Peyer's patch (tissue), 4 donors: ENCODE results near the gene FAM131B.
A peak's percentile ranks its signal among the peaks of the same experiment; 100 is the strongest.

Experiments
- POLR2A ChIP-seq, 2 donors: fragments of 450-650 bp; IDR thresholded peaks; one replicate each; pipeline ENCODE4 v1.5.1; 2017; ENCODE audit warnings: antibody characterized with exemption in 2 of 2, mild to moderate bottlenecking in 2 of 2, moderate library complexity in 2 of 2
- TF ChIP-seq, protein P1 (sequence below), 6 experiments: fragments of 450-650 bp in 4 of 6; fragments of 200-600 bp in 2 of 6; sonication (generic) in 1 of 6; IDR thresholded peaks; one replicate each; pipeline ENCODE4 v1.5.1; 2017 to 2019; ENCODE audit warnings: antibody characterized with exemption in 6 of 6, mild to moderate bottlenecking in 3 of 6, moderate library complexity in 1 of 6

DNA sequence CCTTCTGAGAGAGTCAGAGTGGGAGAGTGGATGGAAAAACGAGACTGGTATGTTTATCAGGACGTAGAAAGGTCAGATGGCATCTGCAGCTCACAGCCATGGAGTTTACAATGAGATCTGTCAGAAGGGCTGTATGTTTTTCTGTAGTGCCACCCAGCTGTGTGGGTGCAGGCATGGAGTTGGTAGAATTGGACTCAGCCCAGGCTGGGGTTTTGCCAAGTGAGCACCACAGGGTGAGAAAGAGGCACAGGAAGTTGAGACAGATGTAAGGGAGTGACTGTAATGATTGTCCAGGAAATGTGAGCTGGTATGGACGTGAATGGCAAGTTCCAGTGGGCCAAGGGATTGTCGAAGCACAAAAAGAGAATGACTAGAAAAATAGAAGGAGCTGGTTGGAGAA lies 9.6 kb upstream of the FAM131B start:
- TF ChIP-seq, protein P1, sequence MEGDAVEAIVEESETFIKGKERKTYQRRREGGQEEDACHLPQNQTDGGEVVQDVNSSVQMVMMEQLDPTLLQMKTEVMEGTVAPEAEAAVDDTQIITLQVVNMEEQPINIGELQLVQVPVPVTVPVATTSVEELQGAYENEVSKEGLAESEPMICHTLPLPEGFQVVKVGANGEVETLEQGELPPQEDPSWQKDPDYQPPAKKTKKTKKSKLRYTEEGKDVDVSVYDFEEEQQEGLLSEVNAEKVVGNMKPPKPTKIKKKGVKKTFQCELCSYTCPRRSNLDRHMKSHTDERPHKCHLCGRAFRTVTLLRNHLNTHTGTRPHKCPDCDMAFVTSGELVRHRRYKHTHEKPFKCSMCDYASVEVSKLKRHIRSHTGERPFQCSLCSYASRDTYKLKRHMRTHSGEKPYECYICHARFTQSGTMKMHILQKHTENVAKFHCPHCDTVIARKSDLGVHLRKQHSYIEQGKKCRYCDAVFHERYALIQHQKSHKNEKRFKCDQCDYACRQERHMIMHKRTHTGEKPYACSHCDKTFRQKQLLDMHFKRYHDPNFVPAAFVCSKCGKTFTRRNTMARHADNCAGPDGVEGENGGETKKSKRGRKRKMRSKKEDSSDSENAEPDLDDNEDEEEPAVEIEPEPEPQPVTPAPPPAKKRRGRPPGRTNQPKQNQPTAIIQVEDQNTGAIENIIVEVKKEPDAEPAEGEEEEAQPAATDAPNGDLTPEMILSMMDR (IDR thresholded peaks at IDR 0.05) = peak in 3 of 6 experiments; percentile 8 to 45 (median 33)
- no peak for TF ChIP-seq POLR2A (IDR thresholded peaks at IDR 0.05)
